HEK293 (cell line): Measurements from ENCODE around the gene PMF1.
A peak's percentile ranks its signal among the peaks of the same experiment; 100 is the strongest.

ENCODE experiments used
- CTCF ChIA-PET: fragments of 350-600 bp; formaldehyde crosslinking; extraction: SDS; loops from one replicate; lab custom pipeline; 2021; ENCODE audit warnings: antibody characterized with exemption; lab: Yijun Ruan, JAX
- POLR2A ChIA-PET: fragments of 300-600 bp; formaldehyde crosslinking; extraction: SDS; loops from one replicate; lab custom pipeline; 2020; ENCODE audit warnings: antibody characterized with exemption, inconsistent platforms; lab: Yijun Ruan, JAX
- H3K27ac ChIP-seq: fragments of 200-500 bp; sonication (Bioruptor generic); 2 replicates; pipeline ENCODE4 v1.5.1; 2014; ENCODE audit warnings: low read depth, low read length, control low read depth, inconsistent platforms; ENCODE audit errors: extremely low read depth
- H3K36me3 ChIP-seq, 2 experiments: fragments of 200-500 bp in 1 of 2; sonication (Bioruptor generic) in 1 of 2; 1 replicate in 1 of 2; 2 replicates in 1 of 2; pipeline ENCODE4 v1.5.1; 2014 to 2017; ENCODE audit warnings: inconsistent platforms in 2 of 2, low read length in 2 of 2; ENCODE audit not compliant: control insufficient read depth in 2 of 2, insufficient read depth in 1 of 2
- H3K4me1 ChIP-seq: fragments of 200-500 bp; sonication (Bioruptor generic); 2 replicates; pipeline ENCODE4 v1.5.1; 2014; ENCODE audit warnings: mild to moderate bottlenecking, low read length, inconsistent platforms; ENCODE audit not compliant: control insufficient read depth, insufficient read depth
- H3K4me3 ChIP-seq: 2 replicates; pipeline ENCODE4 v1.5.1; 2011; ENCODE audit warnings: low read depth, mild to moderate bottlenecking, control low read depth, low read length, moderate library complexity
- H3K9me3 ChIP-seq: fragments of 200-500 bp; sonication (Bioruptor generic); 2 replicates; pipeline ENCODE4 v1.5.1; 2014; ENCODE audit warnings: low read depth, low read length, inconsistent platforms; ENCODE audit not compliant: control insufficient read depth, insufficient read depth
- BCL11B ChIP-seq: fragments of 450-650 bp; formaldehyde crosslinking; IDR thresholded peaks from 2 replicates; pipeline ENCODE4 v1.5.1; 2016; ENCODE audit warnings: low read depth, missing biosample characterization, missing genetic modification characterization
- REPIN1 ChIP-seq: fragments of 450-650 bp; formaldehyde crosslinking; IDR thresholded peaks from 2 replicates; pipeline ENCODE4 v1.5.1; 2017; ENCODE audit warnings: missing biosample characterization, missing genetic modification characterization, low read depth
- SETDB1 ChIP-seq: IDR thresholded peaks from one replicate; pipeline ENCODE4 v1.6.1; 2017; ENCODE audit warnings: mild to moderate bottlenecking, low read length, moderate library complexity, mixed read lengths; ENCODE audit not compliant: insufficient read length
- ZNF140 ChIP-seq: fragments of 450-650 bp; formaldehyde crosslinking; IDR thresholded peaks from 2 replicates; pipeline ENCODE4 v1.5.1; 2016; ENCODE audit warnings: missing biosample characterization, missing genetic modification characterization
- ZNF155 ChIP-seq: fragments of 450-650 bp; formaldehyde crosslinking; IDR thresholded peaks from 2 replicates; pipeline ENCODE4 v1.5.1; 2016; ENCODE audit warnings: missing biosample characterization, missing genetic modification characterization
- ZNF175 ChIP-seq: fragments of 450-650 bp; formaldehyde crosslinking; IDR thresholded peaks from 2 replicates; pipeline ENCODE4 v1.5.1; 2016; ENCODE audit warnings: missing biosample characterization, missing genetic modification characterization
- ZNF24 ChIP-seq: fragments of 450-650 bp; formaldehyde crosslinking; IDR thresholded peaks from 2 replicates; pipeline ENCODE4 v1.5.1; 2016; ENCODE audit warnings: missing biosample characterization, missing genetic modification characterization
- ZNF311 ChIP-seq: fragments of 450-650 bp; formaldehyde crosslinking; IDR thresholded peaks from 2 replicates; pipeline ENCODE4 v1.5.1; 2017; ENCODE audit warnings: missing biosample characterization, missing genetic modification characterization, borderline replicate concordance
- ZNF335 ChIP-seq: fragments of 450-650 bp; formaldehyde crosslinking; conservative IDR thresholded peaks from 2 replicates; pipeline ENCODE4 v1.5.1; 2016; ENCODE audit warnings: missing biosample characterization, missing genetic modification characterization
- ZNF585B ChIP-seq: fragments of 450-650 bp; formaldehyde crosslinking; IDR thresholded peaks from 2 replicates; pipeline ENCODE4 v1.5.1; 2016; ENCODE audit warnings: missing biosample characterization, missing genetic modification characterization
- ZNF621 ChIP-seq: fragments of 450-650 bp; formaldehyde crosslinking; IDR thresholded peaks from 2 replicates; pipeline ENCODE4 v1.5.1; 2017; ENCODE audit warnings: missing biosample characterization, missing genetic modification characterization
- ZNF654 ChIP-seq: fragments of 450-650 bp; formaldehyde crosslinking; IDR thresholded peaks from 2 replicates; pipeline ENCODE4 v1.5.1; 2016; ENCODE audit warnings: low read depth, missing biosample characterization, missing genetic modification characterization
- ZNF707 ChIP-seq: fragments of 450-650 bp; formaldehyde crosslinking; IDR thresholded peaks from 2 replicates; pipeline ENCODE4 v1.5.1; 2016; ENCODE audit warnings: missing biosample characterization, missing genetic modification characterization
- ZNF785 ChIP-seq: fragments of 450-650 bp; formaldehyde crosslinking; IDR thresholded peaks from 2 replicates; pipeline ENCODE4 v1.5.1; 2016; ENCODE audit warnings: missing biosample characterization, missing genetic modification characterization
- ZNF792 ChIP-seq: fragments of 450-650 bp; formaldehyde crosslinking; IDR thresholded peaks from 2 replicates; pipeline ENCODE4 v1.5.1; 2016; ENCODE audit warnings: missing biosample characterization, missing genetic modification characterization
- TF ChIP-seq, protein P1 (sequence below): fragments of 450-650 bp; formaldehyde crosslinking; IDR thresholded peaks from 2 replicates; pipeline ENCODE4 v1.5.1; 2017; ENCODE audit warnings: missing biosample characterization, mild to moderate bottlenecking, missing genetic modification characterization, moderate library complexity
- TF ChIP-seq, protein P2 (sequence below): fragments of 450-650 bp; formaldehyde crosslinking; IDR thresholded peaks from 2 replicates; pipeline ENCODE4 v1.5.1; 2016; ENCODE audit warnings: missing biosample characterization, missing genetic modification characterization
- TF ChIP-seq, protein P3 (sequence below): sonication (generic); formaldehyde crosslinking; IDR thresholded peaks from 2 replicates; pipeline ENCODE4 v1.8.1; 2022; ENCODE audit warnings: mild to moderate bottlenecking, moderate library complexity, missing genetic modification reagents
- TF ChIP-seq, protein P4 (sequence below): fragments of 450-650 bp; formaldehyde crosslinking; IDR thresholded peaks from 2 replicates; pipeline ENCODE4 v1.5.1; 2016; ENCODE audit warnings: missing biosample characterization, missing genetic modification characterization
- TF ChIP-seq, protein P5 (sequence below): fragments of 450-650 bp; formaldehyde crosslinking; IDR thresholded peaks from 2 replicates; pipeline ENCODE4 v1.5.1; 2016; ENCODE audit warnings: missing biosample characterization, missing genetic modification characterization, borderline replicate concordance
- TF ChIP-seq, protein P6 (sequence below): fragments of 450-650 bp; formaldehyde crosslinking; IDR thresholded peaks from 2 replicates; pipeline ENCODE4 v1.5.1; 2017; ENCODE audit warnings: missing biosample characterization, missing genetic modification characterization

Gene PMF1

DNA sequence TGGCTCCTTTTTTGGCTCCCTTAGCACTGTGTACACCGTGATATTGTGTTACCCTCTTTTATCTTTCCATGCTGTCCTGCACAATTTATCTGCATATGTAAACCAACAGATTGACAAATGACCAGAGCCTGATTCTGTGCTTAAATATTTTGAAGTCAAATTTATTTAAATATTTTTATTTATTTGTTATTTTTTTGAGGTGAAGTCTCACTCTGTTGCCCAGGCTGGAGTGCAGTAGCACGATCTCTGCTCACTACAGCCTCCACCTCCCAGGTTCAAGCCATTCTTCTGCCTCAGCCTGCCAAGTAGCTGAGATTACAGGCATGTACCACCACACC, 12.8 kb downstream of the PMF1 start:
- Histone ChIP-seq H3K4me1 (no peaks in the 10 kb centered on the region), H3K4me3 (no peak overlapping the region), H3K27ac (no peak overlapping the region), H3K9me3 (no peaks in the 10 kb centered on the region), H3K36me3 (peaks cover 5 to 40% of the 10 kb centered on the region in 2 experiments)
- ChIA-PET CTCF (interaction anchor here (0.6 to 8.7 kb wide), 29 partner anchors 9 to 484 kb away, joined by 3 to 210 read pairs (median 6); partner anchors contain the start of genes GLMP, PMF1, SLC25A44 and SMG5), POLR2A (interaction anchor here (0.6 to 1.9 kb wide), 5 partner anchors 13 to 195 kb away, joined by 3 to 14 read pairs (median 6); partner anchors contain the start of genes PMF1 and SMG5)
- TF ChIP-seq, protein P1, sequence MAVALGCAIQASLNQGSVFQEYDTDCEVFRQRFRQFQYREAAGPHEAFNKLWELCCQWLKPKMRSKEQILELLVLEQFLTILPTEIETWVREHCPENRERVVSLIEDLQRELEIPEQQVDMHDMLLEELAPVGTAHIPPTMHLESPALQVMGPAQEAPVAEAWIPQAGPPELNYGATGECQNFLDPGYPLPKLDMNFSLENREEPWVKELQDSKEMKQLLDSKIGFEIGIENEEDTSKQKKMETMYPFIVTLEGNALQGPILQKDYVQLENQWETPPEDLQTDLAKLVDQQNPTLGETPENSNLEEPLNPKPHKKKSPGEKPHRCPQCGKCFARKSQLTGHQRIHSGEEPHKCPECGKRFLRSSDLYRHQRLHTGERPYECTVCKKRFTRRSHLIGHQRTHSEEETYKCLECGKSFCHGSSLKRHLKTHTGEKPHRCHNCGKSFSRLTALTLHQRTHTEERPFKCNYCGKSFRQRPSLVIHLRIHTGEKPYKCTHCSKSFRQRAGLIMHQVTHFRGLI, result 0 out of 2 replicates have a peak, but pooled peaks have one; percentile 2
- TF ChIP-seq ZNF175 (no peak), ZNF335 (tag by site-specific recombination) (peak; percentile 25; the same call in 1 of the 2 replicates)

DNA sequence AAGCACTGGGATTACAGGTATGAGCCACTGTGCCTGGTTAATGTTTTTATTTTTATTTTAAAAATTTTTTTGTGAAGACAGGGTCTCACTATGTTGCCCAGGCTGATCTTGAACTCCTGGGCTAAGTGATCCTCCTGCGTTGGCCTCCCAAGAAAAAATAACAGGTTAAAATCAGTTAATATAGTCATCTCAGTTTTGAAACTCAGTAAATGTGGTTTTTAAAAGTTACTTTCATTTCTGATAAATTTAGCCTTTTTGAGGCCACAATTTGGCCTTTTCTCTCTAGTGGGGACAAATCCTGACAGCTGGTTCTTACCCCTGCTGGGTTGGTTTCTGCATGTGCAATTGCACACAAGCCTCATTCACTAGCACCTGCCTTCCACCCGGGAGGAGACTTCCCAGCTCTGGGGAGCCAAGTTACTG, 13.3 kb downstream of the PMF1 start:
- POLR2A ChIA-PET, result interaction anchor here (0.7 kb wide), 1 partner anchor 78 kb away, joined by 3 read pairs; no protein-coding TSS in a partner anchor
- Histone ChIP-seq H3K27ac (no peak overlapping the region), H3K36me3 (peaks cover 4 to 37% of the 10 kb centered on the region in 2 experiments)
- TF ChIP-seq ZNF140 (tag by site-specific recombination), result no peak
- TF ChIP-seq ZNF24 (tag by site-specific recombination), result no peak
- TF ChIP-seq, protein P1, result no peak
- TF ChIP-seq ZNF785 (tag by site-specific recombination), result no peak
- TF ChIP-seq, protein P2, sequence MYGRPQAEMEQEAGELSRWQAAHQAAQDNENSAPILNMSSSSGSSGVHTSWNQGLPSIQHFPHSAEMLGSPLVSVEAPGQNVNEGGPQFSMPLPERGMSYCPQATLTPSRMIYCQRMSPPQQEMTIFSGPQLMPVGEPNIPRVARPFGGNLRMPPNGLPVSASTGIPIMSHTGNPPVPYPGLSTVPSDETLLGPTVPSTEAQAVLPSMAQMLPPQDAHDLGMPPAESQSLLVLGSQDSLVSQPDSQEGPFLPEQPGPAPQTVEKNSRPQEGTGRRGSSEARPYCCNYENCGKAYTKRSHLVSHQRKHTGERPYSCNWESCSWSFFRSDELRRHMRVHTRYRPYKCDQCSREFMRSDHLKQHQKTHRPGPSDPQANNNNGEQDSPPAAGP (tag by site-specific recombination), result no peak
- TF ChIP-seq ZNF621 (tag by site-specific recombination), result no peak
- no peak for TF ChIP-seq BCL11B (tag by site-specific recombination)
- no peak for TF ChIP-seq ZNF792
- no peak for TF ChIP-seq SETDB1
- TF ChIP-seq, all 188 proteins: peak for 0
- H3K4me3 ChIP-seq, result no peak overlapping the region
- no peaks in the 10 kb centered on the region for H3K9me3 ChIP-seq
- CTCF ChIA-PET, result interaction anchor here (0.6 to 8.7 kb wide), 18 partner anchors 12 to 166 kb away, joined by 3 to 210 read pairs (median 7); partner anchors contain the start of gene PMF1
- H3K4me1 ChIP-seq, result no peaks in the 10 kb centered on the region

DNA sequence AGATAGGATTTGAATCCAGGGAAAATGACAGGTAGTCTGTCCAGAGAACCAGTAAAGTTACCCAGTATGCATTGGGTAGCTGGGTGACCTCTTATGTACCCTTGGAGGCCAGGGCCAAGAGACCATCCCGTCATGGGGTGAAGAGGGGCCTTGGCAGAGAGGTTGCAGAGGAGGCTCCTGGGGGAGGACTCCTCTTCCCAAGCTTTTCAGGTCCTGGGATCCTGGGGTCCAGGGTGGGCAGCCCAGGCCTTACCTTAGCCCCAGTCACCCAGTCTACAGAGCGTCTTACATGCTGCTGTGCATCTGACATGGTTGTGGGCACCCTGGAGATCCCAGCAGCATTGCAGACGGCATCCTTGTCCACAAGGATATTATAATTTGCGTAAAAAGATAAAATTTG, 14.0 kb downstream of the PMF1 start:
- CTCF ChIA-PET, result interaction anchor here (1.2 to 8.7 kb wide), 8 partner anchors 11 to 135 kb away, joined by 4 to 210 read pairs (median 24); partner anchors contain the start of gene PMF1
- no peak overlapping the region for H3K4me3 ChIP-seq
- peaks cover 4 to 30% of the 10 kb centered on the region in 2 experiments for H3K36me3 ChIP-seq
- POLR2A ChIA-PET, result no interaction called here
- no peaks in the 10 kb centered on the region for H3K4me1 ChIP-seq
- H3K9me3 ChIP-seq, result no peaks in the 10 kb centered on the region
- no peak overlapping the region for H3K27ac ChIP-seq
- TF ChIP-seq ZNF155 (tag by site-specific recombination), result no peak
- no peak for TF ChIP-seq REPIN1 (tag by site-specific recombination)
- no peak for TF ChIP-seq ZNF311 (tag by site-specific recombination)
- no peak for TF ChIP-seq ZNF707 (tag by site-specific recombination)
- TF ChIP-seq ZNF654 (tag by site-specific recombination), result no peak
- TF ChIP-seq, protein P3, sequence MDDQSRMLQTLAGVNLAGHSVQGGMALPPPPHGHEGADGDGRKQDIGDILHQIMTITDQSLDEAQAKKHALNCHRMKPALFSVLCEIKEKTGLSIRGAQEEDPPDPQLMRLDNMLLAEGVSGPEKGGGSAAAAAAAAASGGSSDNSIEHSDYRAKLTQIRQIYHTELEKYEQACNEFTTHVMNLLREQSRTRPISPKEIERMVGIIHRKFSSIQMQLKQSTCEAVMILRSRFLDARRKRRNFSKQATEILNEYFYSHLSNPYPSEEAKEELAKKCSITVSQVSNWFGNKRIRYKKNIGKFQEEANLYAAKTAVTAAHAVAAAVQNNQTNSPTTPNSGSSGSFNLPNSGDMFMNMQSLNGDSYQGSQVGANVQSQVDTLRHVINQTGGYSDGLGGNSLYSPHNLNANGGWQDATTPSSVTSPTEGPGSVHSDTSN (CRISPR knock-in tag), result no peak
- TF ChIP-seq ZNF585B (tag by site-specific recombination), result no peak
- TF ChIP-seq, protein P4, sequence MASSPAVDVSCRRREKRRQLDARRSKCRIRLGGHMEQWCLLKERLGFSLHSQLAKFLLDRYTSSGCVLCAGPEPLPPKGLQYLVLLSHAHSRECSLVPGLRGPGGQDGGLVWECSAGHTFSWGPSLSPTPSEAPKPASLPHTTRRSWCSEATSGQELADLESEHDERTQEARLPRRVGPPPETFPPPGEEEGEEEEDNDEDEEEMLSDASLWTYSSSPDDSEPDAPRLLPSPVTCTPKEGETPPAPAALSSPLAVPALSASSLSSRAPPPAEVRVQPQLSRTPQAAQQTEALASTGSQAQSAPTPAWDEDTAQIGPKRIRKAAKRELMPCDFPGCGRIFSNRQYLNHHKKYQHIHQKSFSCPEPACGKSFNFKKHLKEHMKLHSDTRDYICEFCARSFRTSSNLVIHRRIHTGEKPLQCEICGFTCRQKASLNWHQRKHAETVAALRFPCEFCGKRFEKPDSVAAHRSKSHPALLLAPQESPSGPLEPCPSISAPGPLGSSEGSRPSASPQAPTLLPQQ (tag by site-specific recombination), result no peak
- TF ChIP-seq, protein P5, sequence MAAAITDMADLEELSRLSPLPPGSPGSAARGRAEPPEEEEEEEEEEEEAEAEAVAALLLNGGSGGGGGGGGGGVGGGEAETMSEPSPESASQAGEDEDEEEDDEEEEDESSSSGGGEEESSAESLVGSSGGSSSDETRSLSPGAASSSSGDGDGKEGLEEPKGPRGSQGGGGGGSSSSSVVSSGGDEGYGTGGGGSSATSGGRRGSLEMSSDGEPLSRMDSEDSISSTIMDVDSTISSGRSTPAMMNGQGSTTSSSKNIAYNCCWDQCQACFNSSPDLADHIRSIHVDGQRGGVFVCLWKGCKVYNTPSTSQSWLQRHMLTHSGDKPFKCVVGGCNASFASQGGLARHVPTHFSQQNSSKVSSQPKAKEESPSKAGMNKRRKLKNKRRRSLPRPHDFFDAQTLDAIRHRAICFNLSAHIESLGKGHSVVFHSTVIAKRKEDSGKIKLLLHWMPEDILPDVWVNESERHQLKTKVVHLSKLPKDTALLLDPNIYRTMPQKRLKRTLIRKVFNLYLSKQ (tag by site-specific recombination), result no peak
- TF ChIP-seq, protein P6, sequence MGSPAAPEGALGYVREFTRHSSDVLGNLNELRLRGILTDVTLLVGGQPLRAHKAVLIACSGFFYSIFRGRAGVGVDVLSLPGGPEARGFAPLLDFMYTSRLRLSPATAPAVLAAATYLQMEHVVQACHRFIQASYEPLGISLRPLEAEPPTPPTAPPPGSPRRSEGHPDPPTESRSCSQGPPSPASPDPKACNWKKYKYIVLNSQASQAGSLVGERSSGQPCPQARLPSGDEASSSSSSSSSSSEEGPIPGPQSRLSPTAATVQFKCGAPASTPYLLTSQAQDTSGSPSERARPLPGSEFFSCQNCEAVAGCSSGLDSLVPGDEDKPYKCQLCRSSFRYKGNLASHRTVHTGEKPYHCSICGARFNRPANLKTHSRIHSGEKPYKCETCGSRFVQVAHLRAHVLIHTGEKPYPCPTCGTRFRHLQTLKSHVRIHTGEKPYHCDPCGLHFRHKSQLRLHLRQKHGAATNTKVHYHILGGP, result no peak
